Stimulated activated CD8-positive, alpha-beta memory T cell treated with anti-CD3 and anti-CD28 coated beads, Interleukin-4, amount 100 ng/mL, for 4 hours (primary cell): ENCODE measurements around the gene TSTD2.

Experiments used
- DNase-seq, 2 donors: peaks; one replicate each; pipeline ENCODE4 v3.0.0-alpha.2; 2020; ENCODE audit warnings: low read depth in 2 of 2, low spot score in 1 of 2

The TSTD2 gene

DNA sequence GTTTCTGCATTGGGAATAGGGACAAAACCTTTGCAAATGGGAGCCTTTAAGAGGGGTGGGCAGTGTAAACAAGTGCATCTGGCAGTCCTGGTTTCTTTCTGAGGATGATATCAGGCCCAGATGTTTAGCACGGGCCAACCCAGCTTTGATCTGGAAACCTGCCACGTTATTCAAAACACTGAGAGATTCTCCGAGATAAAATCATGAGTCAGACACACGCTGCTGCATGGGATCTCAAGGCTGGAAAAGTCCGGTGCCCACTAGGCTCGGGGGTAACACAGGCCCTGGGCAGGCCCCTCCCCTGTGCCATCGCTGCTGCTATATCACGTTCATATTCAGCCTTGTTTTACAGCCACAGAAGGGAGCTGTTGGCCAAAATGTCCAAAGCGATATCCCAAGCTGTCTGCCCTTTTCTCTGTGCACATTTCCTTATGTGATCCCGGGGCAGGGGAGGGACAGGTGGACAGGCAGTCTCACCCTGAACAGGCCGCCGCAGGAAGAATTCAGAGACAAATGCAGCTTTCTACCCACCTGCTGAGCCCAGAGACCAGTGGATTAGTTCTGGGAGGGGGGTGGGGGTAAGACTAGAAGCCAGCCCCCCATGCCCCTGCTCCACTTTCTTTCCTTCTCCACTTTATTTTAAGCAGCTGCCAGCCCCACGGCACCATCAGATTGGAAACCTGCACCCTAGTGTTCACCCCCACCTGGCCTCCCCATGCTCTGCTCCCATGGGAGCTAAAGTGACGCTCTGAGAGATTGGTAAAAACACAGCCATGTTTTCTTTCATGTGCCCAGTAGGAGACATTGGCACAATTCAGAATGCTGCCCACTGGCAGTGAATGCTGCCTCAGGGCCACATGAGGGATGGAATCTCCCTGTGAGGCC, 68.6 kb downstream of the TSTD2 start:
- no peak for DNase-seq

DNA sequence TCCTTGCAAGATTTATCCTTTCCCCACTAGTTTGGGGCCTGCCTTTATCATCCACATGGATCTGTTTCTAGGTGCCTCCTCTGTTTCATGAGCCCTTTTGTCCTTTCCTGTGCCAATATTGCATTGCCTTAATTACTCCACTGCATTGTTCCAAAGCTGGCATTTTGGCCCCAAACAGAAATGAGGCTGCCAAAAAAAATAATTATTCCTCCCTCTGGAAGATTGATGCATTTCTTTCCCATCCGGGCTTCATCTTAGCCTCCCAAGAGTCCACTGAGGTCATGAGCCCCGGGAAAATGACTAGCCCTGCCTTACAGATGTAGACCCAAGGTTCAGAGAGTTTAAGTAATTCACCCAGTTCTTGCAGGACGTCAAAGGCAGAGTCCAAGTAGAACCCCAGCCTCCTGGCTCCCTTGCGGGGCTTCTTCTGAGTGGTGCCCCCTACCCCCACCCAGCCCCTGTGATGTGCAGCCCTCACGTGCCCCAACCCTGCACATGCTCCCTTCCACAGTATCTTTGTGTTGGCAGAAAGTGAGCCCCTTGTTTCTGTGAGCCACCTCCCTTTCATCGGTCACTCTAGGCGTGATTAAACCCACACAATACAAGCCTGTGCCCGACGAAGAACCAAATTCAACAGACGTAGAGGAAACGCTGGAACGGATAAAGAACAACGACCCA, 69.6 kb downstream of the TSTD2 start:
- DNase-seq = no peak

DNA sequence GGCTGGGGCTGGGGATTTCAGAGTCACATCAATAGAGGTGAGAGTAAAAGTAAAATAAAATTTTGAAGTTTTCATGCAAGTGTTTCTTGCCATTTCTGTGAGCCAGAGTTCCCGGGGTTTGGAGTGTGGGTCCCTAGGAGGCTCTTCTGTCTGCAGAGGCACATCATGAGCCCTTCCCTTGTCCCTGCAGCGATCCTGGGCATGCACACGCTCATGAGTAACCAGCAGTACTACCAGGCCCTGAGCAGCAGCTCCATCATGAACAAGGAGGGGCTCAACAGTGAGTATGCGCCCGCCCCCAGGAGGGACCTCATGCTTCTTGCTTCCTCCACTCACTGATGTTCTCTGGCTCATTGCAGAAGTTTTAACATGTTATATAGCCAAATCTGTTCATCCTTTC, 70.6 kb downstream of the TSTD2 start:
- DNase-seq = no peak

DNA sequence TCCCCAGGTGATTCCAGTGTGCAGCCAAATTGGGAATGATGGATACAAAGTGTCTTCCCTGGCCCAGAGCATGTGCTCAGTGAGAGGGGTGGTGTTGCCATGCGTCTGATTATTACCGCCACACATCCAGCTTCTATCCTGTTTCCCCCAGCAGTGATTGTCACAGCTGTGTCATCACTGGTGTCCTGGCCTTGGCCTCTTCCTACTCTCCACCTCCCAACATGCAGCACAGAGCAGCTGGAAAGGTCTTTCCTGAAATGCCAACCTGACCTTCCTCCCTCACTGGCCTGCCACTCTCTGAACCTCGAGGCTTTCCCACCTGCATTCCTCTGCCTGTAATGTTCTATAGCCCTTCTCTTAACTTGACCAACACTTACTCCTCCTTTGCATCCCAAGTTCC, 71.7 kb downstream of the TSTD2 start:
- no peak for DNase-seq

DNA sequence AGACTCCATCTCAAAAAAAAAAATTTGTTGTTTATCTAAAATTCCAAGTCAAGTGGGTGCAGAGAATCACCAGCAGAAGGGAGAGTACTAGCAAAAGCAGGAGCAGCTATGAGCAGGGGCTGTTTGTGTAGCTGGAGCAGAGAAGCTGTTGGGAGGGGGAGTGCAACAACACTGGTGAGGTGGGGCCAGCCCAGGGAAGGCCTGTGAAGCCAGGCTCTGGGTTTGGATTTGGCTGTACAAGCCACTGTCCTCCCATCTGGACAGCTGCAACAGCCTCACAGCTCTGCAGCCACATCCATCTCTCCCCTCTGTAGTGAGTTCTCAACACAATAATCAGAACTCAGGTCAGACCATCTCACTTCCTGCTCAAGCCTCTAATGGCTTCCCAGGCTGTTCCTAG, 72.3 kb downstream of the TSTD2 start:
- no peak for DNase-seq

DNA sequence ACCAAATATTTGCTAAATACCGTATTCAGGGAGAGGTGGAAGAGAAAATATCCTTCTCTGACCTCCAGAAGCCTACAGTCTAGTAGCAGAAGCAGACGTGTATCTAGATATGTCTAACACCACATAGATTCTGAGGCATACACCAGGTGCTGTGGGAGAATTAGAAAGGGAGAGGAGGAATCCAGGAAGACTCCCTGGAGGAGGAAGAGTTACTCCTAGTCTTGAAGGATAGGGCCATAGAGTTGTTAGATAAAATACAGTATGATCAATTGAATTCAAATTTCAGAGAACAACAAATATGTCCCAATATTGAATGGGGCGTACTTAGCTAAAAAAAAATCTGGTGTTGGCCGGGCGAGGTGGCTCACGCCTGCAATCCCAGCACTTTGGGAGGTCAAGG, 73.0 kb downstream of the TSTD2 start:
- DNase-seq = no peak

DNA sequence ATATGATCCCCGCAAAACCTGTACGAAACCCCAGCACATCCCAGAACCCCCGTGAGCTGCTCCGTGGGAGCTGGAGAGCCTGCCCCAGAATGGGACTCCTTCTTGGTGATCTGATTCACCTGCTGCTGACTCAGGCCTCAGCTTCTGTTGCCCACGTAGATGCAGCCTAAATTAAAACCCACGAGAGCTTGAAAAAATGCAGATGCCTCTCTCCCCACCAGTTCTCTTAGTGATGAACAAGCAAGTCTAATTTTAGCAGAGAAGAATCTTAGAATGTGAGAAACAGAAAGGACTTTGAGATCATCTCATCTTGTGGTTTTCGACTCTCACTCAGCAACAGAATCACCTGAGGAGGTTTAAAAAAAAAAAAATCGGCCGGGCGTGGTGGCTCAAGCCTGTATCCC, 74.1 kb downstream of the TSTD2 start:
- DNase-seq = no peak

DNA sequence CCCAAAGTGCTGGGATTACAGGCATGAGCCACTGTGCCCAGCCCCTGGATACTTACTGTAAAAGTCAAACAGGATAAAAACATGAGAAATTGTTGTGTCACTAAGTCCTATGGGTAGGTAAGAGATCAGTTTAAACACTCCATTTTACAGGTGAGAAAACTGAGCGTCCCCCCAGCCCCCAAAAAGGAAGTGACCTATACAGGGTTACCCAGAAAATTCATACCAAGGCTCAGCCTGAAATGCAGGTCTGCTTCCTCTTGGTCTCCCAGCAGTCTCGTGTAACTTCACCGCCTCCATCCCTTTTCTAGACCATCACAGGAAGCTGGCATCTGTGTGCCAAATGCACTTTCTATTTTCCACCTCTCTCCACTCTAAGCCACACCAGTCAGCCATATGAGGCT, 74.5 kb downstream of the TSTD2 start:
- DNase-seq = no peak

DNA sequence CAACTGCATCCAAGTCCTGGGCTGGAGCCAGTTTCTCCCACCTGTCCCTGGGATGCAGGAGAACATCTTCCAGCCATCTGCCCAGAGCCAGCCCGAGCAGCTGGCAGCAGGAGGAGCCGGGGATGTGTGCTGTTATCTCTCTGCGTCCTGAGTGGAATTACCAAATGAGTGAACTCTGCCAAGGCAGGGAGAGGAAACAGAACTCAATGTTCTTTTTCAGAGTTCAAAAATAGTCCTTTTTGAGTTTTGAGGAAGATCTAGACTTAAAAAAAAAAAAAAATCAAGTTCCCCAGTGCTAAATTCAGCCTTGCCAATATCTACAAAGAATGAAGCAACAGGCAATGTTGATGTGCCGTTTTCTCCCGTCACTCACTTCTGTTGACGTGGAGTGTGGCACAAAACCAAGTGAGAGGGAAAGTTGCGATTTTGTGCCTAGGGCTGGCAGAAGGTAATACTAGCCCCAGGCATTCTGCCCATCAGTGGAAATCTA, 75.5 kb downstream of the TSTD2 start:
- DNase-seq = no peak

DNA sequence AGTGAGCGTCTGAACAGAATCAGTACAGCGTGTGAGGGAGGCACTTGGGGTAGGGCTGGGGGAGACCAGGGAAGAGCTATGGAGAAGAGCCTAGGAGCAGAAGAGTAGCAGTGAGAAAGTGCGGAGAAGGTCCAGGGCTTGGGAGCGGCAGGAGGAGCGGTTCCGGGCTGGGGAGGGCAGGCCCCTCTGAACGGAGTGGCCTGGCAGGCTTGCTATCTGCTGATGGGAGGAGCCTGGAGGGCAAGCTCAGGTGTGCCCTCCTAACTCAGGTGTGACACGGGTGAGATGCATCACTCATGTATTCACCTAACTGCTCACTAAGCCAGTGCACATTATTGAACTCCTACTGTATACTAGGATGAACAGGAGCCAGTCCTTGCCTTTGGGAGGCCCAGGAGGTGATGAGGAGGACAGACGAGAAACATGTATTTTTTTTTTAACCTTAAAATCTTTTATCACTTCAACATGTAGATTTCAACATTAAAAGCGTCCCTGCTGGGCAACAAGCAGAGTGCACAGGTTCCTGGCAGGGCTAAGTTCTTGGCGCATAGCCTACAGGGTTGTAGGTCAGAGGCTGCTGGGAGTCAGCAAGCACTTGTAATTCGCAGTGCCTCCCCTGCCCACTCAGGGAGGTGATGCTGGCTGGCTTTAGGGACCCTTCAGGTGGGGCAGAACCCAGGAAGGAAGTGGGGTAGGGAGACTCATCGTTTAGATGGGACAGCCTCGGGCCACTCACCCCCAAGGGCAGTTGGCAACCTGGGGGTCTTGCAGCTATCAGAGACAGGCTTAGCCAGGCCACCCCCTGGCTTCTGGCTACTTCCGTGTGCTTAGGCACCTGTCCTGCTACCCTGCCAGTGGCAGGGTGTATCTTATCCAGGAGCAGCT, 76.2 kb downstream of the TSTD2 start:
- DNase-seq = no peak

DNA sequence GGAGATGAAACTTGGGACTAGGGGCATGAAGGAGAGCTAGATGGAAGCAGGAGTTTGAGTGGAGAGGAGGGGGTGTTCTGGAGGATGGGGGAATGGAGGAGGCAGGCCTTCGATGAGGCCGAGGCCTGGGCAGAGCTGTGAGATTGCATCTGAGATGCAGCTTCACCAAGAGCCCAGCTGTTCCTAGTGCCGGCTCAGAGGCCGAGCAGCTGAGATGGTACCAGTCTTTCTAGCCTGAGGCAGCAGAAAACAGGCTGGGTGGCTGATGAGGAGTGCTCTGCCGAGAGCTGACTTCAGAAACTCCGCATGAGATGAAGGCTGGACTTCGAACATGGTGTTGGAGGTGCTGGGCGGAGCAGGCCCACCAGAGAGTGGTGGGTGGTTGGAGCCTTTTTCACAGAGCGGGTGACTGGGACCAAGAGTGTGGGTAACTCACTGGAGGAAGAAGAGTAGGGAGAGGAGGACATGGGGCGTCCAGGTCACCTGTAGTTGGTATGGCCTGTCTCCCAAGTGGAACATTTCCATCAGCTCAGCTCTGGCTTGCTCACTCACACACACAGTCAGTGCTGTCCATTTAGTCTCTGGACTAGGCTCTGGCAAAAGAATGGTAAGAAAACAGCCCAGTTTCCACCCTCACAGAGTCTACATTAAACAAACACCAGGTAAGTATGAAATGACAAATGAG, 77.0 kb downstream of the TSTD2 start:
- DNase-seq = no peak

DNA sequence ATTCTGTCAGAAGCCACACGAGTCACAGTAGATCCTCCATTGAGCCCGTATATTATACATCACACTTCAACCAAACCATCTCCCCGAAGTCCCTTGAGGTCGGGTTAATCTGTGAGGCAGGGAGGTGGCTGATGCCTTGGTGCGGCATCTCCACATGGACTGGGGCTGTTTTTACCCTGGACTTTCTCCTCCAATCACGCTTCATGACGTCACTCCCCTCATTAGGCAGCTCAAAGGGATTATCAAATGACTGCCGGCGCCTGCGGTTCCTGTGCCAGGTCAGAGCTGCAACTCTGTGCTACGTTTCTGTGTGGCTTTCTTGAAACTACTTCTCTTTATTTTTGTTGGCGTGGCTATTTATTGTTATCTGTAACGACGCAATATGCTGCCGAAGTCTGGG, 78.0 kb downstream of the TSTD2 start:
- DNase-seq = no peak

DNA sequence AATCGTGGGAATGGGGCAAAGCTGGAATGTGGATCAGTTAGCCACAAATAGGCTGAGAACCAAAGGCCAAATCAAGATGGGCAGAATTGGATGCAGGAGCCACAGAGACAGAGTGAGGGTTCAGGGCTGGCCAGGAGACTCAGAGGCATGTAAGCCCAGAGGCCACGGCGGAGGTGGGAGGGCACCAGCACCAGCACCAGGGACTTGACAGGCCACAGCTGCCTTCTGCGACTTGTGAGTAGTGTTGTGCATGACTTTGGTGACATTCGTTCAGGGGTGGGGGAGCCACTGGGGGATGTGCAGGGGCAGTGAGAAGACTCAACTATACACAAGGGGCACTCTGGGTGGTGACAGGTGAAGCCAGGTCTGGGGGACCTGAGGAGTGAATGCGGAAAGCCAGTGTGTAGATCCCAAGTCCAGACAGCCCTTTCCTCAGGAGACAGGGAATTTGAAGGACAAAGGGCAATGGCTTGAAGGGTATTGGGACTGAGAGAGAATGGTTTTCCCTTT, 78.5 kb downstream of the TSTD2 start:
- DNase-seq = no peak

DNA sequence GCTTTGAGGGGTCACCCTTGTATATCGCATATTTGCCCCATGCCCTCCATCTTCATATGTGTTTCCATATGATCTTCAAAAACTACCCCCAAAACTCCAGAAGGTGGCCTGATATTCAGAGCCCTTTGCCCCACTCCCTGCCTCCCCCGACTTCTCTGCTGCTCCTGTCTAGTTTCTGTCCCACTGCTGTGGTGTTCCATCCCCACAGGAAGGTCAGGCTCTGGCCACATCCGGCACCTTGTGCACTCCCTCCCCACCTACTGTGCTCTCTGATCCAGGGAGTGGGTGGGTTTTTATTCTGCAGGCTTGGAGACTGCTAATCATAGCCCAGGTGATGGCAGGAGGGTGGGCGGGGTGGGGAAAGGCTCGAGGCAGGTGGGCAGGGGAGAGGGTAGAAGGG, 79.3 kb downstream of the TSTD2 start:
- no peak for DNase-seq

DNA sequence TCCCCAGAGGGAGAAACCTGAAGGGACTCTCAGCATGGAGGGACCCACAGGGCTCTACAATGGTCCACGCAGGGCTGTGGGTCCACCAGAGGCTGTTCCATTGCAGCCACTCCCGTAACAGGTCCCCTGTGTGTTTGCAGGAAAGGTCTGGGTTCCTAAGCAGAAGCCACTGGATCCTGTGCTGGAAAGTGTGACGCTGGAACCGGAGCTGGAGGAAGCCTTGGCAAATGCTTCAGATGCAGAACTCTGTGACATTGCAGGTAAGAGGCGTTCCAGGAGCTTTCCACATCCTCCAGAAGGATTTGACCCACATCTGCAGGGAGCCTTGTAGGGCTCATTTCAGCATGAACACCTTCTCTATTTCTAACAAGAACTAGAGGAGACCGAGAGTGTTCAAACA, 80.0 kb downstream of the TSTD2 start:
- no peak for DNase-seq

DNA sequence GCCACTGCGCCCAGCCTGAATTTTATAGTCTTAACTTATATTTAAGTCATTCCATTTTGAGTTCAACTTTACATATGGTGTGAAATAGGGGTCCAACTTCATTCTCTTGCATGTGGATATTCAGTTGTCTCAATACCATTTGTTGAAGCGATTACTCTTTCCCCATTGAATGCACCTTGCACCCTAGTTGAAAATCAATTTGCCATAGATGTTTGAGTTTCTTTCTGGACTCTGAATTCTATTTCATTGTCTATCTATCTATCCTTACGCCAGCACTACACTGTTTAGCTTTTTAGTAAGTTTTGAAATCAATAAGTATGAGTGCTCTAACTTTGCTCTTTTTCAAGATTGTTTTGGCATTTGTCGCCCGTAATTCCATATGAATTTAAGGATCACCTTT, 81.9 kb downstream of the TSTD2 start:
- DNase-seq = no peak

DNA sequence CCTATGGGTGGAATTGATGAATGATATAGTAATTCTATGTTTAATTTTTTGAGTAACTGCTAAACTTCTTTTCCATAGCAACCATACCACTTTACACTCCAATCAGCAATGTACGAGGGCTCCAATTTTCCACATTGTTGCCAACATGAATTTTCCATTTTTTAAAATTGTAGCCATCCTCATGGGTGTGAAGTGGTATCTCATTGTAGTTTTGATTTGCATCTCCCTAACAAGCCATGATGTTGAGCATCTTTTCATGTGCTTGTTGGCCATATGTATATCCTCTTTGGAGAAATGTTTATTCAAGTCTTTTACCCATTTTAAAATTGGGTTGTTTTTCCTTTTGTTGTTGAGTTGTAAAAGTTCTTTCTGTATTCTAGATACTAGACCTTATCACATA, 82.8 kb downstream of the TSTD2 start:
- no peak for DNase-seq
